H9 (cell line): ENCODE measurements around the gene SPAM1. TPM values are rescaled to one million over a fixed set of nuclear protein-coding genes. Genes with fewer than 3 reads are reported as not detected.
A peak's percentile ranks its signal among the peaks of the same experiment; 100 is the strongest.

Experiments used
- DNase-seq: peaks from one replicate; pipeline ENCODE4 v3.0.0-alpha.2; 2017
- H2AFZ ChIP-seq: one replicate; pipeline ENCODE4 v1.6.1; 2013; ENCODE audit warnings: mild to moderate bottlenecking, low read length, control low read depth, moderate library complexity
- H2AK5ac ChIP-seq: 2 replicates; pipeline ENCODE4 v1.6.1; 2013; ENCODE audit warnings: low read length, control low read depth, mixed read lengths; ENCODE audit not compliant: insufficient read length
- H2BK120ac ChIP-seq: one replicate; pipeline ENCODE4 v1.6.1; 2013; ENCODE audit warnings: low read depth, mild to moderate bottlenecking, low read length, control low read depth, inconsistent platforms; ENCODE audit not compliant: poor library complexity, severe bottlenecking
- H2BK12ac ChIP-seq: 2 replicates; pipeline ENCODE4 v1.6.1; 2013; ENCODE audit warnings: low read length, control low read depth, mixed read lengths, low read depth; ENCODE audit not compliant: insufficient read length
- H2BK15ac ChIP-seq: 2 replicates; pipeline ENCODE4 v1.6.1; 2013; ENCODE audit warnings: low read depth, low read length, control low read depth
- H2BK20ac ChIP-seq: one replicate; pipeline ENCODE4 v1.6.1; 2013; ENCODE audit warnings: low read depth, mild to moderate bottlenecking, low read length, control low read depth, inconsistent platforms; ENCODE audit not compliant: poor library complexity, severe bottlenecking
- H2BK5ac ChIP-seq: 2 replicates; pipeline ENCODE4 v1.6.1; 2013; ENCODE audit warnings: low read length, control low read depth, mixed read lengths; ENCODE audit not compliant: insufficient read length
- H3K14ac ChIP-seq: 2 replicates; pipeline ENCODE4 v1.6.1; 2013; ENCODE audit warnings: low read length, control low read depth; ENCODE audit not compliant: insufficient read depth
- H3K18ac ChIP-seq: 2 replicates; pipeline ENCODE4 v1.6.1; 2013; ENCODE audit warnings: low read depth, mild to moderate bottlenecking, mixed read lengths, low read length, control low read depth; ENCODE audit not compliant: insufficient read length
- H3K23ac ChIP-seq: 2 replicates; pipeline ENCODE4 v1.6.1; 2013; ENCODE audit warnings: low read length, control low read depth, mixed read lengths, low read depth; ENCODE audit not compliant: insufficient read length
- H3K23me2 ChIP-seq: 2 replicates; pipeline ENCODE4 v1.6.1; 2013; ENCODE audit warnings: low read depth, mild to moderate bottlenecking, mixed read lengths, low read length, control low read depth; ENCODE audit not compliant: insufficient read length, poor library complexity, severe bottlenecking
- H3K27ac ChIP-seq: 2 replicates; pipeline ENCODE4 v1.5.1; 2013; ENCODE audit warnings: low read length, control low read depth, mixed read lengths, low read depth; ENCODE audit not compliant: insufficient read length
- H3K27me3 ChIP-seq: 2 replicates; pipeline ENCODE4 v1.6.1; 2013; ENCODE audit warnings: low read length, control low read depth, inconsistent platforms; ENCODE audit not compliant: insufficient read depth
- H3K4ac ChIP-seq: 2 replicates; pipeline ENCODE4 v1.6.1; 2013; ENCODE audit warnings: low read depth, mild to moderate bottlenecking, control low read depth, inconsistent platforms, low read length, moderate library complexity
- H3K4me1 ChIP-seq: 2 replicates; pipeline ENCODE4 v1.6.1; 2013; ENCODE audit warnings: low read length, control low read depth, inconsistent platforms; ENCODE audit not compliant: insufficient read depth
- H3K4me2 ChIP-seq: 2 replicates; pipeline ENCODE4 v1.6.1; 2013; ENCODE audit warnings: low read length, control low read depth, mixed read lengths; ENCODE audit not compliant: insufficient read length, insufficient read depth
- H3K56ac ChIP-seq: 2 replicates; pipeline ENCODE4 v1.6.1; 2013; ENCODE audit warnings: low read depth, mild to moderate bottlenecking, mixed read lengths, low read length, control low read depth; ENCODE audit not compliant: insufficient read length
- H3K79me1 ChIP-seq: 2 replicates; pipeline ENCODE4 v1.6.1; 2013; ENCODE audit warnings: low read depth, mild to moderate bottlenecking, moderate library complexity, low read length, control low read depth, inconsistent platforms; ENCODE audit not compliant: insufficient read depth, poor library complexity, severe bottlenecking
- H3K79me2 ChIP-seq: 2 replicates; pipeline ENCODE4 v1.6.1; 2013; ENCODE audit warnings: low read length, control low read depth, inconsistent platforms; ENCODE audit not compliant: insufficient read depth
- H3K9ac ChIP-seq: 2 replicates; pipeline ENCODE4 v1.6.1; 2013; ENCODE audit warnings: low read length, control low read depth, mixed read lengths; ENCODE audit not compliant: insufficient read length; ENCODE audit errors: extremely low read depth
- H3K9me3 ChIP-seq: one replicate; pipeline ENCODE4 v1.6.1; 2013; ENCODE audit warnings: low read depth, low read length, inconsistent platforms; ENCODE audit not compliant: control insufficient read depth
- H3T11ph ChIP-seq: one replicate; pipeline ENCODE4 v1.6.1; 2013; ENCODE audit warnings: mild to moderate bottlenecking, low read length, control low read depth, inconsistent platforms
- H4K20me1 ChIP-seq: one replicate; pipeline ENCODE4 v1.6.1; 2013; ENCODE audit not compliant: control insufficient read depth, insufficient read length, insufficient read depth
- H4K5ac ChIP-seq: 2 replicates; pipeline ENCODE4 v1.6.1; 2013; ENCODE audit warnings: low read depth, mild to moderate bottlenecking, mixed read lengths, low read length, control low read depth; ENCODE audit not compliant: insufficient read length
- H4K8ac ChIP-seq: replicated peaks from 2 replicates; pipeline ENCODE4 v1.6.1; 2013; ENCODE audit warnings: low read length, control low read depth, mixed read lengths, low read depth; ENCODE audit not compliant: insufficient read length
- H4K91ac ChIP-seq: 2 replicates; pipeline ENCODE4 v1.6.1; 2013; ENCODE audit warnings: low read depth, mild to moderate bottlenecking, moderate library complexity, mixed read lengths, low read length, control low read depth; ENCODE audit not compliant: insufficient read length
- H3K27ac Mint-ChIP-seq, 3 experiments: 2 replicates in 2 of 3; 3 replicates in 1 of 3; pipeline ENCODE4 v1.8.0; 2020 to 2021; ENCODE audit warnings: mixed read lengths in 3 of 3, mild to moderate bottlenecking in 1 of 3, moderate library complexity in 1 of 3
- H3K27me3 Mint-ChIP-seq: 2 replicates; pipeline ENCODE4 v1.8.0; 2021; ENCODE audit warnings: low read depth, mild to moderate bottlenecking, moderate library complexity, mixed read lengths
- H3K36me3 Mint-ChIP-seq, 3 experiments: 2 replicates in 2 of 3; 3 replicates in 1 of 3; pipeline ENCODE4 v1.8.0; 2020 to 2021; ENCODE audit warnings: low read depth in 3 of 3, mixed read lengths in 3 of 3; ENCODE audit not compliant: insufficient read depth in 1 of 3
- H3K4me1 Mint-ChIP-seq, 2 experiments: 2 replicates each; pipeline ENCODE4 v1.8.0; 2020; ENCODE audit warnings: mixed read lengths in 2 of 2
- H3K4me3 Mint-ChIP-seq, 2 experiments: 2 replicates in 1 of 2; 3 replicates in 1 of 2; pipeline ENCODE4 v1.8.0; 2020 to 2021; ENCODE audit warnings: mild to moderate bottlenecking in 2 of 2, mixed read lengths in 2 of 2, moderate library complexity in 1 of 2
- H3K9me3 Mint-ChIP-seq, 2 experiments: 2 replicates in 1 of 2; 3 replicates in 1 of 2; pipeline ENCODE4 v1.8.0; 2020; ENCODE audit warnings: mild to moderate bottlenecking in 2 of 2, mixed read lengths in 2 of 2, moderate library complexity in 1 of 2
- CTCF ChIP-seq: fragments of 200-600 bp; sonication (generic); conservative IDR thresholded peaks from 3 replicates; pipeline ENCODE4 v1.8.0; 2021; ENCODE audit warnings: antibody characterized with exemption, mild to moderate bottlenecking
- WGBS: extraction: QIAGEN DNeasy Blood & Tissue Kit; methylation state at CpG from one replicate; pipeline ENCODE4 v1.1.7; 2013; ENCODE audit warnings: missing lambda C conversion rate, low lambda C conversion rate, mixed read lengths; ENCODE audit not compliant: insufficient read length; ENCODE audit errors: extremely low coverage; 5-methylcytosine and 5-hydroxymethylcytosine counted together
- total RNA-seq: library from RNA; stranded (reverse); gene quantifications from 2 replicates; pipeline ENCODE4 v1.2.1, GENCODE V29; 2021

The SPAM1 gene
- total RNA-seq, 1 experiment from 2014 or later: not detected

- peaks cover 56 to 66% of the 10 kb centered on the region in 2 experiments for H3K4me1 Mint-ChIP-seq
- Histone ChIP-seq H2AK5ac (no peak overlapping the region), H3K27me3 (no peaks in the 10 kb centered on the region), H4K20me1 (no peaks in the 10 kb centered on the region), H3K14ac (no peak overlapping the region), H2BK15ac (no peak overlapping the region), H3K79me1 (no peaks in the 10 kb centered on the region), H3K18ac (no peak overlapping the region), H3K9me3 (no peaks in the 10 kb centered on the region), H2BK120ac (no peak overlapping the region), H4K91ac (no peak overlapping the region), H3K9ac (no peak overlapping the region), H3K4me1 (peaks cover 2% of the 10 kb centered on the region; the same call in 1 of the 2 replicates), H2AFZ (no peak overlapping the region), H3K4me2 (no peak overlapping the region), H3K23me2 (no peaks in the 10 kb centered on the region), H3K27ac (no peak overlapping the region), H3K4ac (no peak overlapping the region), H3K79me2 (no peaks in the 10 kb centered on the region), H2BK20ac (no peak overlapping the region), H4K5ac (no peak overlapping the region), H2BK5ac (no peak overlapping the region), H2BK12ac (no peak overlapping the region), H4K8ac (no peak overlapping the region), H3T11ph (no peak overlapping the region), H3K23ac (no peak overlapping the region), H3K56ac (no peak overlapping the region)
- peak overlapping the region; percentile 15 to 56; a peak in 1 of 5 replicates for H3K4me3 Mint-ChIP-seq
- TF ChIP-seq CTCF: no peak
- no CpG with 5 or more reads among the region's 1 CpG for WGBS
- 0 out of 5 replicates have a peak, but pooled peaks cover 0 to 3% of the 10 kb centered on the region in 2 experiments for H3K9me3 Mint-ChIP-seq
- no peaks in the 10 kb centered on the region for H3K36me3 Mint-ChIP-seq
- H3K27ac Mint-ChIP-seq: peak overlapping the region; percentile 79 to 93 (median 89); a peak in 4 of 7 replicates
- no peak for DNase-seq
- no peaks in the 10 kb centered on the region for H3K27me3 Mint-ChIP-seq
These were observed 19.4 kb downstream of the SPAM1 start for GRCh38 chr7:123944395-123944794.
